Activated CD8-positive, alpha-beta memory T cell treated with anti-CD3 and anti-CD28 coated beads for 1 hour (primary cell): ENCODE data around the gene NCAPH2.
"Not testable (repeated sequence)": the region's sequence is repeated elsewhere in the genome, so short reads cannot be mapped to it uniquely, and the experiment has no call there.

ENCODE experiments used
- DNase-seq, 2 donors: peaks; one replicate each; pipeline ENCODE4 v3.0.0-alpha.2; 2020; ENCODE audit warnings: low read depth in 1 of 2; ENCODE audit errors: extremely low read depth in 1 of 2

NCAPH2 gene

DNA sequence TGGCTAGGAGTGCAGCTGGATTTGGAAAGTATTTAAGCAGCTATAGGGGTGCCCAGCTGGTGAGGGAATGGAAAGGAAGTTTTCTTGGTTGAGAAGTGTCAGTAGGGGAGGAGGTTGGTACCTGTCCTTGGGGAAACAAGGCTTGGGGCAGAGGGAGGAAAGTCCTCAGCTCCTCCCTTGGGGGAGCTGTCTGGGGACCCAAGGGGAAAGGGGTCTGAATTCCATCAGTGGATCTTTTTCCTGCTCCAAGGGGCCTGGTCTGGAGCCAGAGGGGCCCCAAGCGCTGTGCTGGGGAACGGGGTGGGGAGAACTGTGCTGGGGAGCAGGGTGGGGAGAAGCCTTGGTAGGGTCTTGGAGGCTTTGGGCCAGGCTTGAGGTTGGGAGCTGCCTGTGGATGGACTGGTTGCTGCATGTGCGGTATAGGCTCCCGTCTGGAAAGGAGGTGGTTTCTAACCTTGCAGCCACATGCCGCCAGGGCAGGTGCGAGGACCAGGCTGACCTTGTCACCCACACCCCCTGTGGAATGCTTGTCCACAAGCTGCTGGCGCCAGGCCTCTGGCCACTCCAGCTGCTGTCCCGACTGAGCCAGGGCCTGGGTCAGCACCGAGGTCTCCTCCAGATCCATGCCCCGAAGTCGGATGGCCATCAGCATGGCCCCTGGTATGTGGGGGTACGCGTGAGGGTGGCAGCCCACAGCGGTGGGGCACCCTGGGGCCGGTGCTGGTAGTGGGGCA lies 20.8 kb downstream of the NCAPH2 start:
- no peak for DNase-seq

DNA sequence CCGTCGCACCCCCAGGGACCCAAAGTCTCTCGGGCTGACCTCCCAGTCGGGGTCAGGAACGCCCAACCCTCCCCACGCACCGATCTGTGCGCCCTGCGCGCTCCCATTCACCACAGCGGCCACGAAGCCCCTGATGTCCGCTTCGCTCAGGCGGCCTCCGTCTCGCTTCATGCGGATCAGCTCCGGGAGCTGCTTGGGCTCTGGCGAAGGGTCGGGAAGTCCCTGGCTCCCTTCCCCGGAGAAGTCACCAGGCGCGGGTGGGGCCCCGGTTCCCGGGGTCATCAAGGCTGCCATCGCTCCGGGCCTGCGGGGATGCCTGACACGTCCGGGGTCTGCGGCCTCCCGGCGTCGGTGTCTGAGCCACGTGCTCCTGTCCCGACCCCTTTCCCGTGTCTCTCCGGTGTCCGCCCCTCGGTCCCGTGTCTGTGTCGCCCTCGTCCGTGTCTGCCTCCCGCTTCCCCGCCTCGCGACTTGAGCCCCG lies 21.4 kb downstream of the NCAPH2 start:
- no peak for DNase-seq

DNA sequence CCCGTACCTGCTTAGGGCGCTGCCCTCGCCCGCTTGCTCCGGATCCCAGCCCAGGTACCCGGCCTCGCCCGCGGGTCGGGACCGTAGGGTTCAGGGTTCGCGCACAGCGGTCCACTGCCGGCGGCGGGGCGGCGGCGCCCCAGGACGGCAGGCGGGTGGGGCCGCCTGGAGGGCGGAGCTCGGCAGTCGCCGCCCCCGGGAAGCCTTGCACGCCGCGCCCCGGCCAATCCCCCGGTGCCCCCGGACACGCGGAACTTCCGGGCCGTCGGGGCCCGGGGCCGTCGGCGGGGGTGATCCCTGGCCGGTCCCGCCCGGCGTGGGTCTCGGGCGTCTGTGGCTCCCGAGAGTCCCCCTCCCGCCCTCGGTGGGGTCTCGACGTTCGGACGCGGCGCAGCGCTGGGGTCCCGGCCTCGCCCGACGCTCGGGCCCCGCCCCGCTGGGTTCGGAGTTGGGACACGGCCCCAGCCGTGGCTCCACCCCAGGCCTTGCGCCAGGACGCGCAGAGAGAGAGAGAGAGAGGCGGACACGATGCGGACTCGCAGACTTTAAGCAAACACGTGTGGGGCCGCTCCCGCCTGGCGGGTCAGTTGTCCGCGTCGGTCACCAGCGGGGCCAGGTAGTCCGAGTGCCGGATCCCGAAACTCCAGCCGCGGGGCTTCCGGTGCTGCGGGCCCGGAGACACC lies 22.0 kb downstream of the NCAPH2 start, which contains the start of gene TYMP:
TSS of gene TYMP (minus strand) at position 116 of the 683 bp plus-strand sequence. CDS start 303 bp downstream, outside the sequence.
- DNase-seq, result peak in 1 of 2 donors; percentile 61

DNA sequence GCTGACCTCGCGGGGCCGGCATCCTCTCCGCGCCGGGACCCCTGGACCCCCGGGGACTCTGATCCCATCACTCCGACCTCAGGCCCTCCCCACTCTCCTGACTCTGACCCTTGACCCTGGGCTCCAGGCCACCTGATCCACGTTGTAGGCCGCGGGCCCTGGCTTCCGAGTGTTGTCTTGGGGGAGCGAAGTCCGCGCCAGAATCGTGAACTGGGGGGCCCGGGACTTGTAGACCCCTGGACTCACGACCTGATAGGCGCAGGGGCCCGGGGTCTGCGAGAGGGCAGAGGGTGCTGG lies 22.5 kb downstream of the NCAPH2 start:
- no peak for DNase-seq

DNA sequence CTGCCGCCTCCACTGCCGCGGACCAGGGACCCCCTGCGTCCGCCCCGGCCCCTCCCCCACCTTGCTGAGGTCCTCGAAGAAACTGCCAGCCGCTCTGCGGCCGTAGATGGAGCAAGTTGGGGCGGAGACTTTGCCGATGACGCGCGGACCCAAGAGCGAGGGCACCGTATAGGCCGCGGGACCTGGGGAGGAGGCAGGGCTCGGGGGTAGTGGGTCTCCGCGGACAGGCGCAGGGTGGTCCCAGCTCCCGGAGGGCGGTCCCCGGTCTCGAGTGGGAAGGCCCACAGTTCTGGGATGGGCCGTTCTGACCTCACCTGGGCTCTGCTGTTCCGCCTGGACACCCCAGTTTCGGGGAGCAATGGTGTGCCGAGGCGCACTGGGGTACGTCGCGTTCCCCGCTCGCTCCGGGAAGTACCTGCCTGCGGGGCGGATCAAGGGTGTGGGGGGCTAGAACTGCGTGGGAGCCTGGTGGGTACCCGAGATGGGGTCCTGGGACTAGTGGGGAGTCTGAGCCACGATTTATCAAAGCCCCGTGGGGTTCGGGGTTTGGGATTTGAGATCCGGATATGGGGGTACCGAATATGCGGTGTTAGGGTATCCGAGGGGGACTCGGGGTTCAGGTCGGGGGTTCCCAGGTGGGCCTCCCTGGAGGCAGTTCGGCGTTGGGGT lies 23.0 kb downstream of the NCAPH2 start:
- DNase-seq, result peak in 1 of 2 donors; percentile 74

DNA sequence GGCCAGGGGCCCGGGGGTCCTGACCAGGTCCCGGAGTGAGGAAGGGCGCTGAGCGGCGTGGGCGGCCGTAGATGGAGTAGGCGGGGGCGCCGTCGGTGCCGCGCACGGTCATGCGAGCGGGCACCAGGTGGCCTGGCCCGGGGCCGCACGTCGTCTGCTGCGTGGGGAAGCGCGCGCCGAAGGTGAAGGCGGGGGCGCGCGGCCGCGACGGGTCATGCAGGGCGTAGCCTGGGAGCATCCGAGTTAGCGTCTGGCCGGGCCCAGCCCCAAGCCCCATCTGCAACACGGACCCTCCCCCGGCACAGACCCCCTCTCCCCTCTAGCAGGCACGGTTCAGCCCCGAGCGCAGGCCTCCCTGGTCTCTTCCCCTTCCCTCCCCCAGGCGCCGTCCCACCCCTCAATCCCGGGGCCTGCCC lies 23.5 kb downstream of the NCAPH2 start:
- DNase-seq, result peak in 1 of 2 donors; percentile 62

DNA sequence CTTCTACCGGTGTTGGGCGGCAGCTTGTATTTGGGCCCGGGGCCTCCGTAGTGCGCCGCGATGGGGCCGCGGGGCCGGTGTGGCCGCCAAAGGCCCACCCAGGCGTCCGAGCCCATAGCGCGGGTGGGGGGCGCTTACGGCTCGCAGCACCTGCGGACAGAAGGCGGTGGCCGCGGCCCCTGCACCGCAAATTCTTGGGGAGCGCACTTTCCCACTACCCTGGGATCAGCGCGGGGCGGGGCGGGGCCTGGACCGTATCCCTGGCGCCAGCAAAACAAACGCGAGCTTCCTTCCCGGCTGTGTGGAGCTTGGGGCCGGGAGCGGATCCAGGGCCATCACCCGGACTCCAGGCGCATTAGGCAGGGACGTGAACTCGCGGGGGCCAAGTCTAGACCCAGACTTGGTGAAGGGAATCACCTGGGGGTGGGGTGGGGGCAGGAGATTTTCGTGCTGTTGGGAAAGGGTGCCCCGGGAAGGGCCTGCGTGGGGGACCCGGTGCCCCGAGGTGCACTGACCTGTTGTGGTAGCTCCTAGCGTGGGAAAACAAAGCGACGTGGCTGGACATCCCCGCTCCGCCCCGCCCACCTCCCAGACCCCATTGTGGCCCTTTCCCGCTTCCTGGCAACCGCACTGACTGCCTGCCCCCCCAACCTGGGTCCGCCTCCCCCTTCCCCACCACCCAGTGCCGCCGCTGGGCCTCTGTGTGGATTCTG lies 24.1 kb downstream of the NCAPH2 start:
- DNase-seq, result no peak

DNA sequence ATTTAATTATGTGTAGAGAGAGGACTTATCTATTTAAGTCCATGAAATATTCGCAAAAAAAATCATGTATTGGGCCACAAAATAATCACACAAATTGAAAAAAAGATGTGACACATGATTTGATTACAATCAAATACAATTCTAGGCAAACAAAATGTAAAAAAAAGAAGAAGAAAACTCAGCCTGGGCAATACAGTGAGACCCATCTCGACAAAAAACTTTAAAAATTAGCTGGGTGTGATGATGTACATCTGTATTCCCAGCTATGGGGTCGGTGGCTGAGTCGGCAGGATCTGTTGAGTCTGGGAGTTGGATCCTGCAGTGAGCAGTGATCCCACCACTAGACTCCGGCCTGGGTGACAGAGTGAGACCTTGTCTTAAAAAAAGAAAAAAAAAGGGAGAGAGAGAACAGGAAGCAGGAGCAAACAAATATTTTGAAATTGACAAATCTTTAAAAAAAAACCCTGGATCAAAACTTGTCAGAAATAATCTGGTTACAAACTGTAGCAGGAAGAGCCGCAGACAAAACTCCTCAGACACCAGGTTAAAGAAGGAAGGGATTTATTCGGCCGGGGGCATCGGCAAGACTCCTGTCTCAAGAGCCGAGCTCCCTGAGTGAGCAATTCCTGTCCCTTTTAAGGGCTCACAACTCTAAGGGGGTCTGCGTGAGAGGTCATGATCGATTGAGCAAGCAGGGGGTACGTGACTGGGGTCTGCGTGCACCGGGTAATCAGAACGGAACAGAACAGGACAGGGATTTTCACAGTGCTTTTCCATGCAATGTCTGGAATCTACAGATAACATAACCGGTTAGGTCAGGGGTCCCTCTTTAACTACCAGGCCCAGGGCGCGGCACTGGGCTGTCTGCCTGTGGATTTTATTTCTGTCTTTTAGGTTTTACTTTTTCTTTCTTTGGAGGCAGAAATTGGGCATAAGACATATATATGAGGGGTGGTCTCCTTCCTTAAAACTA lies 25.1 kb downstream of the NCAPH2 start:
- no peak for DNase-seq

DNA sequence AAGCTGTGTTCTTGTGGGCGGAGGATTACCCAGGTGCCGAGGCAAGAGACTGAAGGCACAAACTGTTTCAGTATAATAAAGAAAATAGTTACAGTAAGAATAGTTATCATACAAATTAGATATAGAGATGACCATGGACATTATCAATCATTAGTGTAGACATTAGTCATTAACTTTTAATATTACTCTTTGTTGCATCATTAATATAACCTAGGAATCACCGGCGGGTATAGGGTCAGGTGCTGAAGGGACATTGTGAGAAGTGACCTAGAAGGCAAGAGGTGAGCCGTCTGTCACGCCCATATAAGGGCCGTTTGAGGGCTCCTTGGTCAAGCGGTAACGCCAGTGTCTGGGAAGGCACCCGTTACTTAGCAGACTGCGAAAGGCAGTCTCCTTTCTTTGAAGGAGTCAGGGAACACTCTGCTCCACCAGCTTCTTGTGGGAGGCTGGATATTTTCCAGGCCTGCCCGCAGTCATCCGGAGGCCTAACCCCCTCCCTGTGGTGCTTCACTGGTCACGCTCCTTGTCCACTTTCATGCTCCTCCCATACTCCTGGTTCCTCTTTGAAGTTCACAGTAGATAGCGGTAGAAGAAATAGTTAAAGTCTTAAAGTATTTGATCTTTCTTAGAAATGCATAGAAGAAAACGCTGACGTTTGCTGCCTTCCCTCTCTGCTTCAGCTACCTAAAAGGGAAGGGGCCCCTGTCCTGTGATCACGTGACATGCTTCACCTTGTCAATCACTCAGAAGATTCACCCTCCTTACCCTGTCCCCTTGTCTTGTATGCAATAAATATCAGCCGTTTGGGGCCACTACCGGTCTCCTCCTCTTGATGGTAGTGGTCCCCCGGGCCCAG lies 26.1 kb downstream of the NCAPH2 start:
- DNase-seq, result not testable (repeated sequence)

DNA sequence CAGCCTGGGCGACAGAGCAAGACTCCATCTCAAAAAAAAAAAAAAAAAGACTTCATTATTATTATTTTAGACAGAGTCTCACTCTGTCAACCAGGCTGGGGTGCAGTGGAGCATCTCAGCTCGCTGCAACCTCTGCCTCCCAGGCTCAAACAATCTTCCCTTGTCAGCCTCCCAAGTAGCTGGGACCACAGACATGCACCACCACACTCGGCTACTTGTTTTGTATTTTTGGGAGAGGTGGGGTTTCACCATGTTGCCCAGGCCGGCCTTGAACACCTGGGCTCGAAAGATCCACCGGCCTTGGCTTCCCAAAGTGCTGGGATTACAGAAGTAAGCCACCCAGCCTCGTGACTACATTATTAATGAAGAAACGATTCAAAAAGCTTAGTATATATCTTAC lies 27.1 kb downstream of the NCAPH2 start:
- no peak for DNase-seq

DNA sequence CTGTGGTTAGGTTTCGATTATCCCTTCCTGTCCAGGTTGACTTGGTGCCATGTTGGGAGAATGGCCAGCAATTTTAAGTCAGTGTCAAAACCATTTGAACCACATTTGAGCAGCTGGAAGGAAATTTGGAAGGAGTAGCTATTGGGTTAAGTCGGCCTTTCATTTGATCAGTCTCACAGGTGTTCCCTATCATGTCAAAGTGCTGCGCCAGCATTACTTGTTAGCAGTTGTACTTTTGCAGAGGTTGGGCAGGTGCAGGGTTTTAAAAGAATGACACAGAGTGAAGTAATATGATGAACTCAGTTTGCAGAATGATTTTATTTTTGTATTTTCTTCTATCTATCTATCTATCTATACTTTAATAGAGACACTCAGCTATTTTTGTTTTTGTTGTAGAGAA lies 28.2 kb downstream of the NCAPH2 start:
- no peak for DNase-seq

DNA sequence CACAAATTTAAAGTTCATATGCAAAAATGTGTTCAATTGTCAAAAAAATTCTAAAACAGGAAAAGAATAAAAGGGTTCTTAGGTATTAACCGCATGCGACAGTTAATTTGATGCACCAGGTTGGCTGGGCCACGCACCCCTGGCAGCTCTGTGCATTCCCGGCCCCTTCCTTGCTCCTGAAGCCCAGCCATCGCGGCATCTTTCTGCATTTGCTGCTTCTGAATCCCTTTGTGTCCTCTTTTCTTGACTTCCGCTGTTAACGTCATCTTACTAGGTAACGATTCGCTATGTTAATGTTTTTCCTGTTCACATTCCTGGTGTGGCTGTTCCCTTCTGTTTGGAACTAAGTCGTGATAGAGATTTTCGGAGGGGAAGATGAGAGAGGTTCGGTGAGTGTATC lies 29.7 kb downstream of the NCAPH2 start:
- DNase-seq, result no peak

DNA sequence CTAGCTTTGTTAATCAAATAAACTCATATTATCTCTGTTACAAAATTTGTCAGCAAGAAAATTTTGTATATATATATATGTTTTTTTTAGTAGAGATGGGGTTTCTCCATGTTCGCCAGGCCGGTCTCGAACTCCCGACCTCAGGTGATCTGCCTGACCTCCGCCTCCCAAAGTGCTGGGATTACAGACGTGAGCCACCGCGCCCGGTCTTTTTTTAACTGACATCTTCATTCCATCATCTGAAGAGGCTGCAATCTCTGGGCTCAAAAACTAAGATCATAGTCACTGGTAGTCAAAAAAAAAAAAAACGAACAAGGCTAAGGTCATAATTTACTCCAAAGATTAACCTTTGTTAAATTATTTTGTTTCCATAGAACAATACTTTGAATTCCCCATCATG lies 32.4 kb downstream of the NCAPH2 start:
- no peak for DNase-seq

DNA sequence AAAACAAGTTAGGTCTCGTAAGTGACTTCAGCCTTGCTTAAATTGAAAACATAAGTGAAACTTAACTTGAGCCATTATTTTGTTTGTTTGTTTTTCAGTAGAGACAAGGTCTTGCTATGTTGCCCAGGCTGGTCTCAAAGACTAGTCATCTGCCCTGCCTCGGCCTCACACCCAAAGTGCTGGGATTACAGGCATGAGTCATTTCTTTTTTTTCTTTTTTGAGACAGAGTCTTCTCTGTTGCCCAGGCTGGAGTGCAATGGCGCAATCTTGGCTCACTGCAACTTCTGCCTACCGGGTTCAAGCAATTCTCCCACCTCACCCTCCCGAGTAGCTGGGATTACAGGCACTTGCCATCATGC lies 33.6 kb downstream of the NCAPH2 start:
- DNase-seq, result not testable (repeated sequence)

DNA sequence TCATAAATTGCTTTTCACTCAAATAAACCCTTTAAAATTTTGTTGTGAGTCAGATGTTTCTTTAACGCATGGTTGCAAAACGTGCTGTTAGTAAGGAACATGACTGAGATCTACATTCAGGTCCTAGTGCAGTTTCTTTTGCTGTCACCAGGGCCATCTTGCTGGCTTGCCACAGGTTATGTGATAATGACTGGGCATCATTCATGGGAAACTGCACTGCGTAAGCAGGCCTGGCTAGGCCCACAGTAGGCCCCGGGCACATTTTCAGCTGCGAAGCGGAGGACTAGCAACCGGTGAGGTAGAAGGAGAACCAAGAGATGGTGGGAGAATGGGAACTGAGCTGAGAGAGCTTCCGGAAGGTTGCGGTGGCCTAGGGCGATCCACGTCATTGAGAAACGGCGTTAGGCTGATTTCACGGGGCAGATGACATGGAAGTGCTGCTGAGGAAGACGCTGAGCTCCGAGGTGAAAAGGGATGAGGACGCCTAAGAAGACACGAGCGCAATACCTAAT lies 34.4 kb downstream of the NCAPH2 start:
- DNase-seq, result no peak

DNA sequence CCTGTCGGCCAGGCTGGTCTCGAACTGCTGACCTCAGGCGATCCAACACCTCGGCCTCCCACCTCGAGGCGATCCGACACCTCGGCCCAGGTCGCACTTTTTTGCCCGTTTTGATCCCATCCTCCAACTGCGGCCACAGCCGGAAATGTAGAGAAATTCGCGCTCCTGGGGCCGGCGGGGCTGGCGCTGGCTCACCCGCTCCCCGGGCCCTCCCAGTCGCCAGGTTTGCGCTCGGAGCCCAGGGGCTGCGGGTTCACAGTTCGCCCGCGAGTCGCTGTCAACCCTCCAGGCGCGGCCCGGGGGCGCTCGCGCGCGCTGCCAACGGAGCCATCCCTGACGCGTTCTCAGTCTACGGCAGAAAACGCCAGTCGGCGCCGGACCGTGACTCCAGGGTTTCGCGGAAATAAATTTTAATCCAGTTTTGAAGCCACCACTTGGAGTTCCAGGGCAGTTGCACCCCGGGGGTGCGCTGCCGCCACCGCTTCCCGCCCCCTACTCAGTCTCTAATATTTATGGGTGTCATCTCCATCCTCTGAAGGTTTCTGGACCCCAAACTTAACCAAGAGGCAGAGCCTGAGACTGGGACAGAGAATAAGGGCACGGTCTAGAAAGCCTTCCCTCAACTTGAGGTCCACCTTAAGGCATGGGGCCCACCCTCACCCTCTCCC lies 36.2 kb downstream of the NCAPH2 start:
- DNase-seq, result peak in 1 of 2 donors; percentile 79

DNA sequence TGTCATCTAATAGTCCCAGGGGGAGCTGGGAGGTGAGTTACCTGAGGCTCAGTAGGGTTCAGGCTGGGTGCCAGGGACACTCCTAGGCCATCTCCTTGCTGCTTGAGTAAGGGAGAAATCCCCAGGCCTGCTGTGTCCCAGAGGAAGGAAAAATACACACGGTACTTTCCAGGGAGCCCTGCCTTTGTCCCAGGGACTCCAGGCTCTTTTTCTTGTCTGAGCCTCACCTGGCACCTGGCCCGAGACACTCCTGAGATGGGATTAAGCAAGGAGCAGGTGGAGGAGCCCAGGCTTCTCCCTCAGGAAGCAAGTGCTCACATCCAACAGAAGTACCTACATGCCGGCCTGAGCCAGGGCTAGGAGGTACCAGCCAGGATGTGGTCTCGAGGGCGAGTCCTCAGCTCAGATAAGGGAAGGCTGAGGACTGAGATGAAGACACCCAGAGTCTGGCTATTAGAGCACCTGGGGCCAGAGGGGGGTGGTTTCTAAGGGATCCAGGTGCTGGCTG lies 36.8 kb downstream of the NCAPH2 start:
- no peak for DNase-seq
